GM21360 (cell line): ENCODE measurements around the gene SERAC1.
"Not testable (repeated sequence)": the region's sequence is repeated elsewhere in the genome, so short reads cannot be mapped to it uniquely, and the experiment has no call there.

ENCODE experiments used
- ATAC-seq: cut with Tn5 transposase; IDR thresholded peaks from one replicate; pipeline ENCODE4 v1.9.1; 2021; ENCODE audit warnings: mild to moderate bottlenecking, moderate library complexity; ENCODE audit not compliant: unreplicated experiment

SERAC1 gene

GRCh38 chr6:158175111-158175510, 7.0 kb upstream of the SERAC1 start:
- no peak for ATAC-seq

DNA sequence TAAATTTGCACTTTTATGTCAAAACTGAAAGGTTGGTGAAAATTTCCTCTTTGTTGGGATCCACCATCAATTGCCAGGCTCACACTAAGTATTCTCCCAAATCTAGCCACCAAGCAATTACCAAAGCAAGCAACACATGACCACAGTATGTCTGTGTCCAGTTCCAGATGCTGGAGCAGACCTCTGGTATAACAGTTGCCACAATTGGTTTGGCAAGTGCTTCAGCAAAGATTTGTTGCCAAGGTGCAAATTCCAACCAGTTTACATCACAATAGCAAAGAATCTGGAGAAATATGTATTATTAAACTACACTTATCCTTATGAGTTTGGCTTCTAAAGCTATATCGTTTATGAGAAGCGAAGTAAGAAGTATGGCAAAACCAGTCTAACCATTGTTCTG, 6.5 kb upstream of the SERAC1 start:
- no peak for ATAC-seq

DNA sequence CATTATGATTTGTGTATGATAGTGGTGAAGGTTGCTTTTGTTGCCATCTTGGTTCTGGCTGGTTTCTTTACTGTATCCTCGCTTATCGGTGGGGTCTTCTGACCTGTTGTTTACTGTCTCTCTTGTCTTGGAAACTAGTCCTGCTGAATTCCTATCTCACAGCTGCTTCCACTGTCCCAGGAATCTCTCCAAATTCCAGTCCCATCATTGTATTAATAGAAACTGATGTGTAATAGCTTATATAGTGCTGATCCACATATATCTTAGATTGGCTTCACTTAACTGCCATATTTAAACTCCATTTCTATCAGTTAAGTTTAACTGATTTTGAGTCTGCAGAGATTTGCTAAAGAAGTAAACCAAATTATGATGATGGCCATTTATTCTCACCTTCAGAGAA, 6.0 kb upstream of the SERAC1 start:
- ATAC-seq = no peak

- no peak for ATAC-seq
Observed at GRCh38 chr6:158172001-158172400, 3.9 kb upstream of the SERAC1 start.

GRCh38 chr6:158170656-158171081, 2.6 kb upstream of the SERAC1 start:
- ATAC-seq = no peak

DNA sequence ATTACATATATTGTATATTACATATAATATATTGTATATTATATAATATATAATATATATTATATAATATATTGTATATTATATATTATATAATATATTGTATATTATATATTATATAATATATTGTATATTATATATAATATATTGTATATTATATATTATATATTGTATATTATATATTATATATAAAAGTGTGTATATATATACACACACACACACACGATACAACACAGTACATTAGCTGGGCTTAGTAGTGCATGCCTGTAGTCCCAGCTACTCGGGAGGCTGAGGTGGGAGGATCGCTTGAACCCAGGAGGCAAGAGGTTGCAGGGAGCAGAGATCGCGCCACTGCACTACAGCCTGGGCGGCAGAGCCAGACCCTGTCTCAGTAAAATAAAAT, 1.6 kb upstream of the SERAC1 start:
- ATAC-seq = not testable (repeated sequence)

DNA sequence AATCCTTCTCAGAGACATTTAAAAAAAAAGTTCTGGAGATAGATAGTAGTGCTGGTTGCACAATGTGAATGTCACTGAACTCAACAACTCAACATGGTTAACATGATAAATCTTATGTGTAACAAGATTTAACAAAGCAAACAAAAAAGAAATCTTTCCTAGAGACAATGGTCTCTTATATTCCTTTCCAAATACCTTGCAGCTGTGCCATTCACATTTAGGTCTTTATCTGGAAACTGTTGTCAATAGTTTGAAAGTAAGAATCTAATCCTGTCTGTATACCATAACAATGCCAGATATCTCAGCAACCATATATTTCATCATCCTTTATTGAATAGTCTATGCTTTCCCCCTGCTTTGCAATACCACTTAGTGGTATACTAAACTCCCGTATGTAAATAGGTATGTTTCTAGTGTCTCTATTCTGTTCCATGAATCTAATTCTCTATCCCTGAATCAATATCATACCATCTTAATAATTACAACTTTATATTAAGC, 2.1 kb downstream of the SERAC1 start:
- no peak for ATAC-seq

DNA sequence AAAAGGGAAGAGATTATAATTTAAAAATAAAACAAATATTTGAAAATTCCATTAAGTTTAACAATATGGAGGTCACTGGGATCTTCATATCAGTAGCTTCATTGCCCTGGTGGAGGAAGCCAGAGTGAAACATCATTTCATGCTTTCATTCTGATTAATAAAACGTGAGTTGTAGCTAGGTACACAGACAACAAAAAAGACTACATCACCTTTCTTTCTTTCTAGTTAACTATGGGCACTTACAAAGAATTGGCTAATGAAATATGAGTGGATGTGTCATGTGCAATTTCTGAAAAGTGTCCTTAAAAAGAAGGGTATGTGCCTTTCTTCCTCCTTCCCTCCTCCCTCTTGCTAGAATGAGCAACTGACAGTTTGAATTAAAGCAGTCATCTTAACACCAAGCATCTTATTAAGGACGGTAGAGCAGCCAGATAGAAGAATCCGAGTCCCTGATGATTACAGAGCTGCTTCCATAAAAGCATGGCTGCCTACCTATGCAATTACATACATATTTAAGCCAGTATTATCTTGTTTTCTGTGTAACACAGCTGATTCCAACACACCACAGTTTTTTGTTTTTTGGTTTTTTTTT, 3.4 kb downstream of the SERAC1 start:
- ATAC-seq = no peak

- ATAC-seq = no peak
Observed at GRCh38 chr6:158161566-158162254, 6.4 kb downstream of the SERAC1 start.

DNA sequence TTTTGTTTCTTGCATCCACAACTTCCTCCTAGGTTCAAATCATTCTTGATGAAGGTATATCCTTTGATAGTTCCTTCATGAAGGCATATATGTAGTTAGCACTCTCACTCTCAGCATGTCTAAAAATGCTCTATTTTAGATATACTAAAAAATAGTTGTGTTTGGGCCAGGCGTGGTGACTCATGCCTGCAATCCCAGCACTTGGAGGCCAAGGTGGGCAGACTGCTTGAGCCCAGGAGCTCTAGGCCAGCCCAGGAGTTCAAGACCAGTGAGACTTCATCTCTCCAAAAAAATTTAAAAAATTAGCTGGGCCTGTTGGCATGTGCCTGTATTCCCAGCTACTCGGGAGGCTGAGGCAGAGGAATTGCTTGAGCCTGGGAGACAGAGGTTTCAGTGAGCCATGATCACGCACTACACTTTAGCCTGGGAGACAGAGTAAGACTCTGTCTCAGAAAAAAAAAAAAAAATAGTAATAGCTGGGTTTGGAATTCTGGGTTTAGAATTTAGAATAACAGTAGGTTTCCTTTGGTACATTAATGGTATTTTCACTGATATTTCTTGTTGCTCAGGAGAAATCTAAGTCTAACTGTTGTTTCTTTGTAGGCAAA, 7.0 kb downstream of the SERAC1 start:
- ATAC-seq = no peak

GRCh38 chr6:158158748-158159147, 9.3 kb downstream of the SERAC1 start:
- ATAC-seq = no peak

GRCh38 chr6:158158123-158158522, 9.9 kb downstream of the SERAC1 start:
- no peak for ATAC-seq

GRCh38 chr6:158157064-158157764, 10.8 kb downstream of the SERAC1 start:
- no peak for ATAC-seq

DNA sequence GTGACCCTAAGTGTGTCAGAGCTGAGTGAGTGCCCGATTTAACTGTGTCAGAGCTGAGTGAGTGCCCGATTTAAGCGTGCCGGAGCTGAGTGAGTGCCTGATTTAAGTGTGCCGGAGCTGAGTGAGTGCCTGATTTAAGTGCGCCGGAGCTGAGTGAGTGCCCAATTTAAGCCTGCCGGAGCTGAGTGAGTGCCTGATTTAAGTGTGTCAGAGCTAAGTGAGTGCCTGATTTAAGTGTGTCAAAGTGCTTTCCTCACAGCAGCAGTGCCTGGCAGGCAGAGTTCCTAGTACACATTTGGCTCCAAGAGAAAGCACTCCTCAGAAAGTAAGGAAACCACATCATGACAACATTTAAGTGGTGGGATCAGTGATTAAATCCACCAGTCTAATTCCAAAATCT, 13.2 kb downstream of the SERAC1 start:
- ATAC-seq = no peak

DNA sequence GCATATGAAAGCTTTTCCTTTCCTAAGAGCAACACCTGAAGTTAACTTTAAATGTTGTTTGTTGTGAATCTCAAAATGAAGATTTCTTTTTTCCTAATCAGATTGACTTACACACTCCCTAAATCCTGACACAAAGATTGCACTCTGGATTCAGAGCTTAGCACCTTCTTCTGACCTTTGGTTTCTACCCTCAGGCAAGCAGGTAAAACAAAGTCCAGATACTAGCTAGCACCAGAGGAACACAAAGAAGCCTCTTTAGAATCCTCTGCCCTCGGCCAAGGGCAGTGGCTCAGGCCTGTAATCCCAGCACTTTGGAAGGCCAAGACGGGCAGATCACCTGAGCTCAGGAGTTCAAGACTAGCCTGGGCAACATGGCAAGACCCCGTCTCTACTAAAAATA, 14.5 kb downstream of the SERAC1 start:
- no peak for ATAC-seq

DNA sequence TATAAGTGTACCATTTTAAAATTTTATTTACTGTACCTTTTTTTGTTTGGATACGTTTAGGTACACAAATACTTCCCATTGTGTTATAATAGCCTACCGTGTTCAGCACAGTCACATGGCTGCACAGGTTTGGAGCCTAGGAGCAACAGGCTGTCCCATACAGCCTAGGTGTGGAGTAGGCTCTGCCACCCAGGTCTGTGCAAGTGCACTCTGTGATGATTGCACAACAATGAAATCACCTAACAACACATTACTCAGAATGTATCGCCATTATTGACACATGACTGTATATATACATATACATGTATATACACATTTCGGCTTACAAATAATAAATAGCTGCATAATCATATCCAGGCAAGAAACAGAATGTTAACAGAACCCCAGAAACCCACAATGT, 15.4 kb downstream of the SERAC1 start:
- ATAC-seq = no peak

DNA sequence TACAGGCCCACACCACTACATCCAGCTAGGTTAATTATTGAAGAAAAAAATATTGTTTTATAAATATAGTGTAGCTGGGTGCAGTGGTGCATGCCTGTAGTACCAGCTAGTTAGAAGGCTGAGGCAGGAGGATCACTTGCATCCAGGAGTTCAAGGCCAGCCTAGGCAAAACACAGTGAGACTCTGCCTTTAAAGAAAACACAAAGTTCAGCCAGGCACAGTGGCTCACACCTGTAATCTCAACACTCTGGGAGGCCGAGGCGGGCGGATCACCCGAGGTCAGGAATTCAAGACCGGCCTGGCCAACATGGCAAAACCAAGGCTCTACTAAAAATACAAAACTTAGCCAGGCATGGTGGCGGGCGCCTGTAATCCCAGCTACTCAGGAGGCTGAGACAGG, 16.0 kb downstream of the SERAC1 start:
- not testable (repeated sequence) for ATAC-seq

DNA sequence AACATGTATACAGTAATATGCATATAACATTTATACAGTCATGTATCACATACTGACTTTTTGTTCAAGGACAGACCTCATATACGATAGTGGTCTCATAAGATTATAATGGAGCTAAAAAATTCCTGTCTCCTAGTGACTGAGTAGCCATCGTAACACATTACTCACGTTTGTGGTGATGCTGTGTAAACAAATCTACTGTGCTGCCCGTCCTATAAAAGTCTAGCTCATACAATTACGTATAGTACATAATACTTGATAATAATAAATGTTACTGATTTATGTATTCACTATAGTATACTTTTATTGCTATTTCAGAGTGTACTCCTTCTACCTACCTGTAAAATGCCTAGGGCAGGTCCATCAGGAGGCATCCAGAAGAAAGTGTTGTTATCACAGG, 17.4 kb downstream of the SERAC1 start:
- ATAC-seq = no peak

- ATAC-seq = no peak
Observed at GRCh38 chr6:158149641-158150040, 18.4 kb downstream of the SERAC1 start.

- ATAC-seq = no peak
Observed at GRCh38 chr6:158143700-158144099, 24.4 kb downstream of the SERAC1 start.

DNA sequence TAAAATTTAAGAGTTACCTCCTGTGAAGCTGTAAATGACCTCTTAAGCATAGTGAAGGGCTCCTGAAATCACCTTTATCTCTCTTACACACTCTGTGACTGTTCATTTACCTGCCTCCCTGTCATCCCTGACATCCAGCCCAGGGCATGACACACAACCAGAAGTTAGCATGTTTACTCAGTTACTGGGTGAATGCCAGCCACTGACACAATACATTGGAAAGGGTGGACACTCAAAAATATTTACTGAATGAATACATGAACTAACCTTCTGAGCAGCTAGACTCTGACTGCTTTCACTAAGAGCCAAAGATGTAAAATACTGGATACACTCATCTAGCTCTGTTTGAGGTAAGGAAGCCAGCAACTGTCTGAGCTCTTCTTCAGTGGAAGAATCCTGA, 25.3 kb downstream of the SERAC1 start:
- ATAC-seq = no peak

DNA sequence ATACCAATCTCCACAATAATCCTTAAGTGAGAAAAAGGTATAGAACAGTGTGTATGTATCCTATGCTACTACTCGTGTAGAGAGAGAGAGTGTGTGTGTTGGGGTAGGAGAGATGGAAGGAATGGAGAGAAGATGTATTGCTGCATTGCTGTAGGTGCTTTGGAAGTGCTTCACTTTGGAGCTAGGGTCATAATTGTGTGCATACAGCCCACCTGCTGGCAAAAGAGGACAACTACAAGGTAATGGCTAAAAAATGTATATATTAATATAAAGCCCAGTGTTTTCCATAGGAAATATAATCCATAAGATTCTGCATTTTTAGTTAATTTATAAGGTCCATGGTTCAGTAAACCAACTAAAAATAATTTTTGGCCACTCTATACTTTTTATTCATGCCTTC, 36.1 kb downstream of the SERAC1 start:
- no peak for ATAC-seq
